ENCODE measurements around the gene LLGL2. TPM values are rescaled to one million over a fixed set of nuclear protein-coding genes. Genes with fewer than 3 reads are reported as not detected.

The LLGL2 gene
- total RNA-seq, 1 experiment from 2014 or later: 10.8 TPM

DNA sequence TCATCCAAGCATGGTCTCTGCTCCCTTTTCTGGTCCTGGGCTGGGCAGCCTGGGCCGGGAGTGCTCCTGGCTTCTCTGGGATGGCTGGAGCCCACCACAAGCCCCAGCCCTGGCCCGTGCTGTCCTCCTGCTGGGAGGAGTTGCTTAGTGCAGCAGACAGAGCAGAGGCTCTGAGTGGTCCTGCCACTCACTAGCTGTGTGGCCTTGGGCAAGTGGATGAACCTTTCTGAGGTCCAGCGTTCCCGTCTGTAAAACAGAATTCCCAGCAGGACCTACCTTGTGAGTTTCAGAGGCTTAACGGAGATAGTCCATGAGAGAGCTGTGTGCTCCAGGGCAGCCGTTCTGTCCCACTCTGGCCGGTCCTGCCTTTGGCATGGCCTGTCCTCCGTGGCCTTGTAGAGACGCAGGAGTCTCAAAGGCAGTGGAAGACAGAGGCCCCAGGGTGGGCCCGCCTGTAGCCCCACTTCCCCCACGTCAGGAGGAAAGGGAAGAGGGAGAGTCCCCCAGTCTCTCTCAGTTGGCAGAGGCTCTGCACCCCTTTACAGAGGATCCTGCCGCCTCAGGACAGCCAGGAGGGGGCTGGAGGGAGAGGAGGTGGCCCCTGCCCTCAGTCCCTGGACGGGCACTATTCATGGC is 69.9 kb downstream of the LLGL2 start:
- intact Hi-C loops (cut with micrococcal nuclease; ENCODE audit: unreplicated experiment): no loop called here
- Histone ChIP-seq H3K27ac (ENCODE audit: low read depth, low read length, poor library complexity, severe bottlenecking) (no peak overlapping the region), H3K36me3 (ENCODE audit: insufficient read depth, low read length, poor library complexity, severe bottlenecking) (no peaks in the 10 kb centered on the region), H3K27me3 (replicated peaks; ENCODE audit: insufficient read depth, low read depth, low read length, poor library complexity) (no peaks in the 10 kb centered on the region), H3K9me3 (ENCODE audit: low read depth, low read length, poor library complexity, severe bottlenecking) (no peaks in the 10 kb centered on the region), H3K4me1 (ENCODE audit: insufficient read depth, low read length, poor library complexity, severe bottlenecking) (no peaks in the 10 kb centered on the region), H3K4me3 (ENCODE audit: low read depth, low read length, poor library complexity, severe bottlenecking) (no peak overlapping the region)
- TF ChIP-seq, protein P1, sequence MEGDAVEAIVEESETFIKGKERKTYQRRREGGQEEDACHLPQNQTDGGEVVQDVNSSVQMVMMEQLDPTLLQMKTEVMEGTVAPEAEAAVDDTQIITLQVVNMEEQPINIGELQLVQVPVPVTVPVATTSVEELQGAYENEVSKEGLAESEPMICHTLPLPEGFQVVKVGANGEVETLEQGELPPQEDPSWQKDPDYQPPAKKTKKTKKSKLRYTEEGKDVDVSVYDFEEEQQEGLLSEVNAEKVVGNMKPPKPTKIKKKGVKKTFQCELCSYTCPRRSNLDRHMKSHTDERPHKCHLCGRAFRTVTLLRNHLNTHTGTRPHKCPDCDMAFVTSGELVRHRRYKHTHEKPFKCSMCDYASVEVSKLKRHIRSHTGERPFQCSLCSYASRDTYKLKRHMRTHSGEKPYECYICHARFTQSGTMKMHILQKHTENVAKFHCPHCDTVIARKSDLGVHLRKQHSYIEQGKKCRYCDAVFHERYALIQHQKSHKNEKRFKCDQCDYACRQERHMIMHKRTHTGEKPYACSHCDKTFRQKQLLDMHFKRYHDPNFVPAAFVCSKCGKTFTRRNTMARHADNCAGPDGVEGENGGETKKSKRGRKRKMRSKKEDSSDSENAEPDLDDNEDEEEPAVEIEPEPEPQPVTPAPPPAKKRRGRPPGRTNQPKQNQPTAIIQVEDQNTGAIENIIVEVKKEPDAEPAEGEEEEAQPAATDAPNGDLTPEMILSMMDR (conservative IDR thresholded peaks at IDR 0.05; ENCODE audit: low read depth, low read length): no peak
- no peak for TF ChIP-seq EZH2 (IDR thresholded peaks at IDR 0.05; ENCODE audit: borderline replicate concordance, low read depth, low read length, poor library complexity, severe bottlenecking)
- DNase-seq (ENCODE audit: low spot score): no peak
- POLR2A ChIA-PET (ENCODE audit: low non-redundant PET): no interaction called here
- CTCF ChIA-PET: no interaction called here
- no TSS peak for BruUV-seq (replicated peaks)

DNA sequence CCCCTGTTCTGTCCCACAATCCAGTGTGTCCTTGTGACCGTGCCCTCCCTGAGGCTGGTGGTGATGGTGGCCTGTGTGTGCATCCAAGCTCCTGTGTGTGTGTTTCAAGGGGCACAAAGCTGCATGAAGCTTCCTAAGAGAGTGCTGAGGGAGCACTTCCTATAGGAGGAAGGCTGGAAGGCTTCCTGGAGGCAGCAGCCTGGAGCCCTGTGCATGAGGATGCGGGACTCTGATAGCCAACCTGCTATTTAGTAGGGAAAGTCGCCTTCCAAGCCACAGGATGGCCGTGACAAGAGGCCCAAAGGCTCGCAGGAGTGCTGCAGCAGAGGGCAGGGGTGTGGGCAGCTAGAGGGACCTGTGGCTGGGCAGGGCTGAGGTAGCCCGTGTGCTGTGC is 70.4 kb downstream of the LLGL2 start:
- no peak overlapping the region for H3K27ac ChIP-seq (ENCODE audit: low read depth, low read length, poor library complexity, severe bottlenecking)
- intact Hi-C loops (cut with micrococcal nuclease; ENCODE audit: unreplicated experiment): no loop called here
- H3K4me1 ChIP-seq (ENCODE audit: insufficient read depth, low read length, poor library complexity, severe bottlenecking): no peaks in the 10 kb centered on the region
- H3K4me3 ChIP-seq (ENCODE audit: low read depth, low read length, poor library complexity, severe bottlenecking): no peak overlapping the region
- ChIA-PET POLR2A (ENCODE audit: low non-redundant PET) (no interaction called here), CTCF (no interaction called here)
- H3K9me3 ChIP-seq (ENCODE audit: low read depth, low read length, poor library complexity, severe bottlenecking): no peaks in the 10 kb centered on the region
- H3K27me3 ChIP-seq (replicated peaks; ENCODE audit: insufficient read depth, low read depth, low read length, poor library complexity): no peaks in the 10 kb centered on the region
- no peaks in the 10 kb centered on the region for H3K36me3 ChIP-seq (ENCODE audit: insufficient read depth, low read length, poor library complexity, severe bottlenecking)
- no TSS peak for BruUV-seq (replicated peaks)
- no peak for DNase-seq (ENCODE audit: low spot score)
- TF ChIP-seq, protein P1 (conservative IDR thresholded peaks at IDR 0.05; ENCODE audit: low read depth, low read length): no peak
- no peak for TF ChIP-seq EZH2 (IDR thresholded peaks at IDR 0.05; ENCODE audit: borderline replicate concordance, low read depth, low read length, poor library complexity, severe bottlenecking)

DNA sequence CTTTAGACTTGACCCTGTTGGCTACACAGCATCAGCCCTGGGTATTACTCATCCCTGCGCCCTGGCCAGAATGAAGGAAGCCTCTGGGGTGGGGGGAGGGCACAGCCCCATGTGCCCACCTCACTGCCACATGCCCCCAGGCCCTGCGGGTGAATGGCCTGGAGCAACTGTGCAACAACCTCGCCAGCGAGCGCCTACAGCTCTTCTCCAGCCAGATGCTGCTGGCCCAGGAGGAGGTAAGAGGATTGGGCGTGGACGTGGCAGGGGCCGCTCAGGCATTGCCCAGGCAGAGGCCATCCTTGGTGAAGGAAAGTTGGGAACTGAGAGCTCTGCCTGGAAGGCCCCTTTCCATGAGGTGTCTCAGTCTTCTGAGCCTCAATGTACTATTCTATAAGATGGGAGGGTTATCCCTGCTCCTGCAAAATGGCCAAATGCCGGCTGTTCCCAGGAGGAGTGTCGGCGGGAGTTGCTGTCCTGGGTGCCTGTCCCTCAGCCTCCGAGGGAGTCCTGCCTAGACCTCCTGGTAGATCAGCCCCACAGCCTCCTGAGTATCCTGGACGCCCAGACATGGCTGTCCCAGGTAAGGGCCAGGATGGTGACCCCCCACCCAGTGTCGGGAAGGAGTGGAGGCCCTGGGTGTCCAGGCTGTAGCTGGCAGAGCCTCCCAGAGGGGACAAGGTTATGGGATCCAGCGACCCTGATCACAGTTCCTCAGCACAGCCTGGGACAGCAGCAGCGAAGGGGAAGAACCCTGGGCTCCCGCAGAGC is 71.0 kb downstream of the LLGL2 start:
- no TSS peak for BruUV-seq (replicated peaks)
- intact Hi-C loops (cut with micrococcal nuclease; ENCODE audit: unreplicated experiment): no loop called here
- CTCF ChIA-PET: no interaction called here
- POLR2A ChIA-PET (ENCODE audit: low non-redundant PET): no interaction called here
- Histone ChIP-seq H3K4me3 (ENCODE audit: low read depth, low read length, poor library complexity, severe bottlenecking) (no peak overlapping the region), H3K9me3 (ENCODE audit: low read depth, low read length, poor library complexity, severe bottlenecking) (no peaks in the 10 kb centered on the region), H3K36me3 (ENCODE audit: insufficient read depth, low read length, poor library complexity, severe bottlenecking) (no peaks in the 10 kb centered on the region), H3K4me1 (ENCODE audit: insufficient read depth, low read length, poor library complexity, severe bottlenecking) (no peaks in the 10 kb centered on the region), H3K27me3 (replicated peaks; ENCODE audit: insufficient read depth, low read depth, low read length, poor library complexity) (no peaks in the 10 kb centered on the region), H3K27ac (ENCODE audit: low read depth, low read length, poor library complexity, severe bottlenecking) (no peak overlapping the region)
- TF ChIP-seq, protein P1 (conservative IDR thresholded peaks at IDR 0.05; ENCODE audit: low read depth, low read length): no peak
- no peak for TF ChIP-seq EZH2 (IDR thresholded peaks at IDR 0.05; ENCODE audit: borderline replicate concordance, low read depth, low read length, poor library complexity, severe bottlenecking)
- no peak for DNase-seq (ENCODE audit: low spot score)

Data from A673 (cell line).